Small intestine (tissue), 7 donors: ENCODE data around the gene SLC11A2. TPM values are rescaled to one million over a fixed set of nuclear protein-coding genes. Genes with fewer than 3 reads are reported as not detected.
"Not testable (repeated sequence)": the region's sequence is repeated elsewhere in the genome, so short reads cannot be mapped to it uniquely, and the experiment has no call there.

Source experiments
- DNase-seq, 2 donors: peaks; one replicate each; pipeline versions ENCODE4 v3.0.0 to v3.0.0-alpha.2; 2013
- FAIRE-seq: peaks from 2 replicates; lab custom pipeline; 2012; peaks lifted over from hg19 to GRCh38; lab: Jason Lieb, UNC
- H3K27ac ChIP-seq, 3 donors: one replicate each; pipeline ENCODE4 v1.5.1; 2013; ENCODE audit warnings: low read length in 2 of 3, mild to moderate bottlenecking in 2 of 3, control low read depth in 1 of 3, inconsistent platforms in 1 of 3, low read depth in 1 of 3, moderate library complexity in 1 of 3
- H3K27me3 ChIP-seq, 3 donors: one replicate each; pipeline ENCODE4 v1.6.1; 2013; ENCODE audit warnings: low read length in 3 of 3, inconsistent platforms in 1 of 3; ENCODE audit not compliant: control insufficient read depth in 3 of 3, insufficient read depth in 3 of 3
- H3K36me3 ChIP-seq, 3 donors: one replicate each; pipeline ENCODE4 v1.6.1; 2013; ENCODE audit warnings: low read length in 3 of 3, inconsistent platforms in 1 of 3, low read depth in 1 of 3, mild to moderate bottlenecking in 1 of 3, moderate library complexity in 1 of 3; ENCODE audit not compliant: control insufficient read depth in 3 of 3, insufficient read depth in 2 of 3
- H3K4me1 ChIP-seq, 3 donors: one replicate each; pipeline ENCODE4 v1.6.1; 2013; ENCODE audit warnings: low read length in 2 of 3, inconsistent platforms in 1 of 3, low read depth in 1 of 3, mild to moderate bottlenecking in 1 of 3, moderate library complexity in 1 of 3; ENCODE audit not compliant: control insufficient read depth in 3 of 3, insufficient read depth in 2 of 3
- H3K4me3 ChIP-seq, 3 donors: one replicate each; pipeline ENCODE4 v1.5.1; 2013; ENCODE audit warnings: low read length in 3 of 3, control low read depth in 1 of 3, inconsistent platforms in 1 of 3, low read depth in 1 of 3, mild to moderate bottlenecking in 1 of 3, moderate library complexity in 1 of 3
- H3K9me3 ChIP-seq, 2 donors: one replicate each; pipeline ENCODE4 v1.6.1; 2013; ENCODE audit warnings: low read depth in 1 of 2, low read length in 1 of 2; ENCODE audit not compliant: control insufficient read depth in 2 of 2, insufficient read depth in 1 of 2
- WGBS, 3 donors: extraction: QIAGEN DNeasy Blood & Tissue Kit; methylation state at CpG; one replicate each; pipeline ENCODE4 v1.1.7; 2013; 5-methylcytosine and 5-hydroxymethylcytosine counted together
- polyA plus RNA-seq, 4 donors: library from polyadenylated mRNA; stranded (reverse) in 3 of 4; unstranded in 1 of 4; fragments of 200-250 nt in 3 of 4; fragments of 120-200 nt in 1 of 4; gene quantifications; one replicate each; pipeline versions ENCODE4 v1.2.1 to v1.2.3, GENCODE V29; 2013
- donor health status: healthy with polysubstance abuse.
- donor health status: control.
- donor health status: control.
- donor health status: Bipolar disorder and iron deficiency.
- donor health status: healthy.

Gene SLC11A2
- polyA plus RNA-seq, 4 donors: 8.9 to 84.1 (median 16.8) TPM

- no peak for FAIRE-seq
- H3K4me3 ChIP-seq: no peak overlapping the region
- no peaks in the 10 kb centered on the region for H3K27me3 ChIP-seq
- H3K36me3 ChIP-seq: peaks cover 0 to 19% (median 0%) of the 10 kb centered on the region in 3 donors
- H3K27ac ChIP-seq: peak overlapping the region in 1 of 3 donors; percentile 93
- WGBS, 3 donors: 11 to 26% (median 11%) methylated on average over 1 of the region's 1 CpG
- DNase-seq: no peak
- H3K4me1 ChIP-seq: peaks cover 2 to 28% (median 6%) of the 10 kb centered on the region in 3 donors
- no peaks in the 10 kb centered on the region for H3K9me3 ChIP-seq
Observed at GRCh38 chr12:51021694-51022093, 4.5 kb downstream of the SLC11A2 start.

GRCh38 chr12:51020448-51021182 is 5.6 kb downstream of the SLC11A2 start:
- no peak overlapping the region for H3K27ac ChIP-seq
- FAIRE-seq: no peak
- peaks cover 0 to 23% (median 0%) of the 10 kb centered on the region in 3 donors for H3K36me3 ChIP-seq
- H3K9me3 ChIP-seq: no peaks in the 10 kb centered on the region
- no peak for DNase-seq
- H3K27me3 ChIP-seq: no peaks in the 10 kb centered on the region
- 86 to 87% (median 86%) methylated on average over 7 of the region's 7 CpGs for WGBS, 3 donors
- H3K4me3 ChIP-seq: no peak overlapping the region
- peaks cover 2 to 26% (median 6%) of the 10 kb centered on the region in 3 donors for H3K4me1 ChIP-seq

GRCh38 chr12:51019927-51020326 is 6.3 kb downstream of the SLC11A2 start:
- Histone ChIP-seq H3K9me3 (no peaks in the 10 kb centered on the region), H3K27ac (no peak overlapping the region), H3K27me3 (no peaks in the 10 kb centered on the region), H3K36me3 (peaks cover 0 to 23% (median 0%) of the 10 kb centered on the region in 3 donors), H3K4me3 (no peak overlapping the region), H3K4me1 (peaks cover 2 to 26% (median 6%) of the 10 kb centered on the region in 3 donors)
- DNase-seq: no peak
- no peak for FAIRE-seq
- 79 to 86% (median 83%) methylated on average over 2 of the region's 2 CpGs for WGBS, 3 donors

GRCh38 chr12:51018956-51019355 is 7.2 kb downstream of the SLC11A2 start:
- Histone ChIP-seq H3K36me3 (peaks cover 0 to 23% (median 0%) of the 10 kb centered on the region in 3 donors), H3K27me3 (no peaks in the 10 kb centered on the region), H3K4me1 (peaks cover 2 to 26% (median 6%) of the 10 kb centered on the region in 3 donors), H3K9me3 (no peaks in the 10 kb centered on the region), H3K27ac (no peak overlapping the region), H3K4me3 (no peak overlapping the region)
- no peak for FAIRE-seq
- WGBS, 3 donors: 92 to 98% (median 97%) methylated on average over 2 of the region's 2 CpGs
- DNase-seq: no peak

- no peaks in the 10 kb centered on the region for H3K9me3 ChIP-seq
- H3K4me1 ChIP-seq: peaks cover 2 to 13% (median 6%) of the 10 kb centered on the region in 3 donors
- H3K36me3 ChIP-seq: peaks cover 0 to 25% (median 0%) of the 10 kb centered on the region in 3 donors
- H3K27ac ChIP-seq: no peak overlapping the region
- DNase-seq (no peak), FAIRE-seq (no peak)
- H3K4me3 ChIP-seq: no peak overlapping the region
- no peaks in the 10 kb centered on the region for H3K27me3 ChIP-seq
Observed at GRCh38 chr12:51017452-51017851, 8.7 kb downstream of the SLC11A2 start.

GRCh38 chr12:51014467-51014866 is 11.7 kb downstream of the SLC11A2 start:
- 92 to 94% (median 92%) methylated on average over 9 of the region's 9 CpGs for WGBS, 3 donors
- not testable (repeated sequence) for H3K27ac ChIP-seq, FAIRE-seq, H3K4me3 ChIP-seq, DNase-seq, H3K9me3 ChIP-seq, H3K27me3 ChIP-seq, H3K4me1 ChIP-seq
- H3K36me3 ChIP-seq: peaks cover 0 to 19% (median 0%) of the 10 kb centered on the region in 3 donors

- 71 to 87% (median 83%) methylated on average over 7 of the region's 7 CpGs for WGBS, 3 donors
- FAIRE-seq: no peak
- Histone ChIP-seq H3K27me3 (no peaks in the 10 kb centered on the region), H3K27ac (no peak overlapping the region), H3K36me3 (peaks cover 0 to 17% (median 0%) of the 10 kb centered on the region in 3 donors), H3K9me3 (no peaks in the 10 kb centered on the region), H3K4me1 (peaks cover 0 to 10% (median 6%) of the 10 kb centered on the region in 3 donors), H3K4me3 (no peak overlapping the region)
- peak in 1 of 2 donors; percentile 40 for DNase-seq
Observed at GRCh38 chr12:51013441-51013840, 12.7 kb downstream of the SLC11A2 start.

- WGBS, 3 donors: 78 to 82% (median 80%) methylated on average over 5 of the region's 5 CpGs
- no peak for FAIRE-seq
Observed at GRCh38 chr12:51012570-51013236, 13.5 kb downstream of the SLC11A2 start.

More at GRCh38 chr12:51012570-51013236, 13.5 kb downstream of the SLC11A2 start:
- no peaks in the 10 kb centered on the region for H3K9me3 ChIP-seq
- H3K4me1 ChIP-seq: peaks cover 0 to 14% (median 6%) of the 10 kb centered on the region in 3 donors
- no peak for DNase-seq
- no peak overlapping the region for H3K27ac ChIP-seq
- no peak overlapping the region for H3K4me3 ChIP-seq
- H3K36me3 ChIP-seq: peaks cover 0 to 20% (median 0%) of the 10 kb centered on the region in 3 donors
- no peaks in the 10 kb centered on the region for H3K27me3 ChIP-seq
